Measurements from ENCODE around the gene FLT1. TPM values are rescaled to one million over a fixed set of nuclear protein-coding genes. Genes with fewer than 3 reads are reported as not detected.

The FLT1 gene
- total RNA-seq, 1 donor from 2014 or later = 0.47 TPM

DNA sequence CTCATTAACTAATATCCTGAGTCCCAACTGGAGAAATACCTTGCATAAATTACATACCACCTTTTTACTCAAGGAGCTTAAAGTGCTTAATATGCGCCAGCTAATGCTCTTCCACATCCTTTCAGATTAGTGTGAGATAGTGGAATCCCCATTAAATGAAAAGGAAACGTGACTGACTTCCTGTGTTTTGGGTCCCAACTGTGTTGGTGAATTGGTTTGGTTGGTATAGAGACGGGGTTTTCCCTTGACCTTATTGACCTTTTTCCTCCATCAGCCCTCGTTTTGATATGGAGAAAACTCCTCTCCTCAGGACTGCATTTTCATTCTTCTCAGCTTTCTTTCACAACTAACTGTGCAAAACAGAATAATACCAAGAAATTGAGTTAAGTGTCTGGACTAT is 193.1 kb downstream of the FLT1 start:
- Histone ChIP-seq H3K9me3 (ENCODE audit: low read depth) (no peaks in the 10 kb centered on the region), H2AFZ (replicated peaks) (no peak overlapping the region), H3F3A (ENCODE audit: low read depth) (peaks cover 17% of the 10 kb centered on the region), H3K9ac (no peak overlapping the region), H3K27ac (no peak overlapping the region), H3K27me3 (no peaks in the 10 kb centered on the region), H3K36me3 (no peaks in the 10 kb centered on the region), H3K4me3 (no peak overlapping the region), H3K4me1 (peaks cover 38% of the 10 kb centered on the region), H3K79me2 (ENCODE audit: low read depth) (no peaks in the 10 kb centered on the region), H4K20me1 (ENCODE audit: low read depth) (no peaks in the 10 kb centered on the region), H3K4me2 (peak overlapping the region; percentile 8)
- TF ChIP-seq EZH2phosphoT487 (IDR thresholded peaks at IDR 0.05) (no peak), EZH2 (IDR thresholded peaks at IDR 0.05) (no peak)
- TF ChIP-seq, protein P1, sequence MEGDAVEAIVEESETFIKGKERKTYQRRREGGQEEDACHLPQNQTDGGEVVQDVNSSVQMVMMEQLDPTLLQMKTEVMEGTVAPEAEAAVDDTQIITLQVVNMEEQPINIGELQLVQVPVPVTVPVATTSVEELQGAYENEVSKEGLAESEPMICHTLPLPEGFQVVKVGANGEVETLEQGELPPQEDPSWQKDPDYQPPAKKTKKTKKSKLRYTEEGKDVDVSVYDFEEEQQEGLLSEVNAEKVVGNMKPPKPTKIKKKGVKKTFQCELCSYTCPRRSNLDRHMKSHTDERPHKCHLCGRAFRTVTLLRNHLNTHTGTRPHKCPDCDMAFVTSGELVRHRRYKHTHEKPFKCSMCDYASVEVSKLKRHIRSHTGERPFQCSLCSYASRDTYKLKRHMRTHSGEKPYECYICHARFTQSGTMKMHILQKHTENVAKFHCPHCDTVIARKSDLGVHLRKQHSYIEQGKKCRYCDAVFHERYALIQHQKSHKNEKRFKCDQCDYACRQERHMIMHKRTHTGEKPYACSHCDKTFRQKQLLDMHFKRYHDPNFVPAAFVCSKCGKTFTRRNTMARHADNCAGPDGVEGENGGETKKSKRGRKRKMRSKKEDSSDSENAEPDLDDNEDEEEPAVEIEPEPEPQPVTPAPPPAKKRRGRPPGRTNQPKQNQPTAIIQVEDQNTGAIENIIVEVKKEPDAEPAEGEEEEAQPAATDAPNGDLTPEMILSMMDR (IDR thresholded peaks at IDR 0.05) = no peak
- DNase-seq (ENCODE audit: low spot score) = peak; percentile 31
- H3K4me3 Mint-ChIP-seq = no peak overlapping the region
- peaks cover 5% of the 10 kb centered on the region for H3K27me3 Mint-ChIP-seq (ENCODE audit: insufficient read depth, low read depth)
- no peak overlapping the region for H3K27ac Mint-ChIP-seq
- no peaks in the 10 kb centered on the region for H3K9me3 Mint-ChIP-seq
- peaks cover 4% of the 10 kb centered on the region for H3K36me3 Mint-ChIP-seq
- peaks cover 21% of the 10 kb centered on the region for H3K4me1 Mint-ChIP-seq

DNA sequence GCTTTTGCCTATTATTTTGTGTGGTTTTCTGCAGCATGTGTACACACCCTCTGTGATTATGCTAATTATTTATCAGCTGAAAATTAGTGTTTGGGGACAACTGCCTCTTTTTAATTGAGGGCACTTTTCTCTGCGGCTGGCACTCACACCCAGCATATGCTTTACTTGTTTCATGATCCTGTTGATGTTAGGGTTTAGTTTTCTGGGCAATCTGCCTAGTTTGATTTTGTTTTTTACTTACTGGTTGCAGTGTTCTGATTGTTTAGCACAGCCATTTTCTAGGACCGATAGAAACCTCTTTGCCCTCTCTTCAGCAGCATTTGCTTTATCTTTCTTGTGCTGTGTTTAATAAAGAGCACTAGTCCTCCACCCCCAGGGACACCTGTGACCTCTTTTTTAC is 195.0 kb downstream of the FLT1 start:
- Histone ChIP-seq H4K20me1 (ENCODE audit: low read depth) (no peaks in the 10 kb centered on the region), H3K27ac (no peak overlapping the region), H3K4me2 (no peak overlapping the region), H3K9me3 (ENCODE audit: low read depth) (no peaks in the 10 kb centered on the region), H3K4me3 (no peak overlapping the region), H3K4me1 (peaks cover 37% of the 10 kb centered on the region), H3K9ac (no peak overlapping the region), H3F3A (ENCODE audit: low read depth) (peaks cover 17% of the 10 kb centered on the region), H3K79me2 (ENCODE audit: low read depth) (no peaks in the 10 kb centered on the region), H3K27me3 (no peaks in the 10 kb centered on the region), H2AFZ (replicated peaks) (no peak overlapping the region), H3K36me3 (no peaks in the 10 kb centered on the region)
- no peak overlapping the region for H3K27ac Mint-ChIP-seq
- H3K4me1 Mint-ChIP-seq = peaks cover 25% of the 10 kb centered on the region
- H3K36me3 Mint-ChIP-seq = peaks cover 16% of the 10 kb centered on the region
- no peak overlapping the region for H3K4me3 Mint-ChIP-seq
- no peak for DNase-seq (ENCODE audit: low spot score)
- peaks cover 4% of the 10 kb centered on the region for H3K27me3 Mint-ChIP-seq (ENCODE audit: insufficient read depth, low read depth)
- TF ChIP-seq, protein P1 (IDR thresholded peaks at IDR 0.05) = no peak
- TF ChIP-seq EZH2phosphoT487 (IDR thresholded peaks at IDR 0.05) = no peak
- H3K9me3 Mint-ChIP-seq = peaks cover 2% of the 10 kb centered on the region

DNA sequence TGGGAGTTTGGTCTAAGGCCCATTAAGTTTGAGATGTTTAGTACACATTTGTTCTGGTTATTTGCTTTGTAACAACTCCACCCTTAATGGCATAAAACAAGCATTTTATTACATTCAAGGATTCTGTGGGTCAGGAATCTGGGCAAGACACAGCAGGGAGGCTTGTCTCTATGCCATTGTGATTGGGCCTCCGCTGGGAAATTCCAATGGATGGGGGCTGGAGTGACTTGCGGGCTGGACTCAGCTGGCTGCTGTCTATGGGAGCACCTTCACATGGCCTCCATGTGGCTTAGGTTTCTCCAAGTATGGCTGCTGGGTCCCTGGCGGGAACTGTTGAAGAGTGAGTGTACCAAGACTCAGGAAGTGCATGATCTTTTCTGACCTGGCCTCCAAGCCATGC is 197.6 kb downstream of the FLT1 start:
- TF ChIP-seq EZH2phosphoT487 (IDR thresholded peaks at IDR 0.05) = no peak
- TF ChIP-seq, protein P1 (IDR thresholded peaks at IDR 0.05) = no peak
- no peak for TF ChIP-seq EZH2 (IDR thresholded peaks at IDR 0.05)

More for the DNA sequence above, 197.6 kb downstream of the FLT1 start:
- H2AFZ ChIP-seq (replicated peaks) = no peak overlapping the region
- no peaks in the 10 kb centered on the region for H4K20me1 ChIP-seq (ENCODE audit: low read depth)
- DNase-seq (ENCODE audit: low spot score) = peak; percentile 67
- H3K4me3 Mint-ChIP-seq = no peak overlapping the region
- H3K27ac Mint-ChIP-seq = no peak overlapping the region
- H3K36me3 ChIP-seq = peaks cover 15% of the 10 kb centered on the region
- H3K79me2 ChIP-seq (ENCODE audit: low read depth) = no peaks in the 10 kb centered on the region
- peaks cover 21% of the 10 kb centered on the region for H3K4me1 Mint-ChIP-seq
- H3K4me3 ChIP-seq = no peak overlapping the region
- no peak overlapping the region for H3K9ac ChIP-seq
- H3K36me3 Mint-ChIP-seq = peaks cover 24% of the 10 kb centered on the region
- no peaks in the 10 kb centered on the region for H3K27me3 ChIP-seq
- peaks cover 4% of the 10 kb centered on the region for H3K27me3 Mint-ChIP-seq (ENCODE audit: insufficient read depth, low read depth)
- no peaks in the 10 kb centered on the region for H3K9me3 ChIP-seq (ENCODE audit: low read depth)
- H3F3A ChIP-seq (ENCODE audit: low read depth) = peaks cover 23% of the 10 kb centered on the region
- peaks cover 31% of the 10 kb centered on the region for H3K4me1 ChIP-seq
- peaks cover 2% of the 10 kb centered on the region for H3K9me3 Mint-ChIP-seq
- H3K27ac ChIP-seq = no peak overlapping the region
- no peak overlapping the region for H3K4me2 ChIP-seq

Data from neural progenitor cell (in vitro differentiated cells).